Cardiac fibroblast (primary cell): Measurements from ENCODE around the gene GRB10.
A peak's percentile ranks its signal among the peaks of the same experiment; 100 is the strongest.

Experiments used
- DNase-seq, 2 donors: peaks; one replicate each; pipeline versions ENCODE4 v3.0.0 to v3.0.0-alpha.2; 2010; ENCODE audit warnings: low read depth in 2 of 2
- H3K4me3 ChIP-seq, 2 donors: replicated peaks in 1 of 2; 1 replicate in 1 of 2; 2 replicates in 1 of 2; pipeline ENCODE4 v1.5.1; 2011; ENCODE audit warnings: low read depth in 2 of 2, low read length in 2 of 2, mild to moderate bottlenecking in 2 of 2, moderate library complexity in 1 of 2
- CTCF ChIP-seq: IDR thresholded peaks from one replicate; pipeline ENCODE4 v1.5.1; 2011; ENCODE audit warnings: low read depth, mild to moderate bottlenecking, low read length, inconsistent platforms

Gene GRB10

GRCh38 chr7:50693455-50694130 lies 89.1 kb downstream of the GRB10 start:
- no peak for DNase-seq
- no peak for TF ChIP-seq CTCF
- H3K4me3 ChIP-seq: no peak overlapping the region

GRCh38 chr7:50690541-50691011 lies 92.1 kb downstream of the GRB10 start:
- H3K4me3 ChIP-seq: no peak overlapping the region
- DNase-seq: peak; percentile 29 to 43
- no peak for TF ChIP-seq CTCF

GRCh38 chr7:50688226-50688590 lies 94.5 kb downstream of the GRB10 start:
- TF ChIP-seq CTCF: no peak
- no peak overlapping the region for H3K4me3 ChIP-seq
- no peak for DNase-seq

- H3K4me3 ChIP-seq: no peak overlapping the region
- DNase-seq: peak; percentile 31 to 87
- no peak for TF ChIP-seq CTCF
These were observed 95.0 kb downstream of the GRB10 start for GRCh38 chr7:50687575-50688225.

- no peak for DNase-seq
- H3K4me3 ChIP-seq: no peak overlapping the region
- no peak for TF ChIP-seq CTCF
These were observed 95.6 kb downstream of the GRB10 start for GRCh38 chr7:50687096-50687495.

GRCh38 chr7:50685135-50686065 lies 97.3 kb downstream of the GRB10 start:
- no peak for DNase-seq
- TF ChIP-seq CTCF: no peak
- H3K4me3 ChIP-seq: no peak overlapping the region
